Myometrial cell (primary cell): Measurements from ENCODE around the gene PPP3R1. TPM values are rescaled to one million over a fixed set of nuclear protein-coding genes. Genes with fewer than 3 reads are reported as not detected.

ENCODE experiments used
- total RNA-seq: library from RNA; depleted of rRNA; stranded (reverse); fragments of >200 nt; gene quantifications from 2 replicates; pipeline ENCODE4 v1.2.3, GENCODE V29; 2015

Gene PPP3R1
- total RNA-seq: 23.4 and 23.9 TPM in 2 replicates

GRCh38 chr2:68252400-68253218, at the start of gene PPP3R1:
PPP3R1 (minus strand) TSS chr2:68252532; CDS start chr2:68252127, 405 bp downstream.

GRCh38 chr2:68157402-68158133, 94.8 kb downstream of the PPP3R1 start, which contains the start of gene PNO1:
PNO1 (plus strand) TSS chr2:68157888; CDS start chr2:68157935, 47 bp downstream.

Other genes with a start within 250 kb of the PPP3R1 start
- gene C1D, start 189.5 kb downstream of the PPP3R1 start, total RNA-seq: 19.6 and 44.3 TPM in 2 replicates
- gene PNO1, start 94.6 kb downstream of the PPP3R1 start, total RNA-seq: 11.8 and 12.4 TPM in 2 replicates
- 30.8 and 44.7 TPM in 2 replicates for gene CNRIP1, start 67.4 kb upstream of the PPP3R1 start, total RNA-seq
- under 0.01 TPM in 1 of 2 replicates, not detected in the other for gene PLEK, start 112.8 kb upstream of the PPP3R1 start, total RNA-seq
- 0.29 and 0.35 TPM in 2 replicates for gene FBXO48, start 214.8 kb upstream of the PPP3R1 start, total RNA-seq
- 1.4 and 3.0 TPM in 2 replicates for gene APLF, start 215.1 kb upstream of the PPP3R1 start, total RNA-seq